ENCODE results near the gene EPAS1. TPM values are rescaled to one million over a fixed set of nuclear protein-coding genes. Genes with fewer than 3 reads are reported as not detected.

The EPAS1 gene
- total RNA-seq, 4 donors from 2014 or later = 124 to 563 (median 182) TPM

GRCh38 chr2:46273225-46273863 lies 23.9 kb upstream of the EPAS1 start:
- intact Hi-C loops (cut with DNase I) = no loop called here
- DNase-seq = peak; percentile 80 to 81

DNA sequence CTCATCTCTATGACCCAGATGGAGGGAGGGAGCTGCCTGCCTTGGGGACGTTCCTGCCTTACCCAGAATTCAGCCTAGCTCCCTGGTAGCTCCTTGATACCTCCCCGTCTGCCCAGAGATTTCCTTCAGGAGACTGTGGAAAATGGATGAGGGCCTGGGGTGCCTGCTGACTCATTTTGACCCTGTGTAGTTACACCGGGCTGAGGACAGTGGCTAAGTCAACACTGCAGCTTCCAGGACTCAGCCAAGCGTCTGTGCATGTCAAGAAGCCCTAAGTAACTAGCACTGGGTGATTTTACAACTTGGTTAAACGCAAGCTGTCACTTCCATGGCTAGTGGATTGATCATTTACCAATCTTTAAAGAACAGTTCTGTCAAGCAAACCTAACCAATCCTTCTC lies 23.3 kb upstream of the EPAS1 start:
- intact Hi-C loops (cut with DNase I) = no loop called here
- no peaks in the 10 kb centered on the region for H3K36me3 ChIP-seq
- peaks cover 28 to 50% of the 10 kb centered on the region in 2 donors for H3K4me1 ChIP-seq
- TF ChIP-seq CTCF (IDR thresholded peaks at IDR 0.05) = no peak
- TF ChIP-seq POLR2A (IDR thresholded peaks at IDR 0.05) = no peak
- peak; percentile 62 to 68 for DNase-seq
- no peaks in the 10 kb centered on the region for H3K27me3 ChIP-seq
- H3K9me3 ChIP-seq = no peaks in the 10 kb centered on the region
- peak overlapping the region; percentile 81 to 90 (median 90) for H3K27ac ChIP-seq
- 32 to 40% methylated on average over 5 of the region's 5 CpGs for WGBS, 2 donors
- no peak overlapping the region for H3K4me3 ChIP-seq (replicated peaks in 1 of 3)

More at GRCh38 chr2:46273225-46273863, 23.9 kb upstream of the EPAS1 start:
- TF ChIP-seq POLR2A (IDR thresholded peaks at IDR 0.05) (peak in 1 of 2 donors; percentile 26), CTCF (IDR thresholded peaks at IDR 0.05) (no peak)
- WGBS, 2 donors = 15 to 21% methylated on average over 7 of the region's 7 CpGs
- Histone ChIP-seq H3K4me1 (peaks cover 28 to 50% of the 10 kb centered on the region in 2 donors), H3K27me3 (no peaks in the 10 kb centered on the region), H3K4me3 (replicated peaks in 1 of 3) (no peak overlapping the region), H3K9me3 (no peaks in the 10 kb centered on the region), H3K36me3 (no peaks in the 10 kb centered on the region), H3K27ac (peak overlapping the region; percentile 81 to 90 (median 90))

- no peak for TF ChIP-seq POLR2A (IDR thresholded peaks at IDR 0.05)
- no peak for TF ChIP-seq CTCF (IDR thresholded peaks at IDR 0.05)
- peaks cover 28 to 50% of the 10 kb centered on the region in 2 donors for H3K4me1 ChIP-seq
- no peak overlapping the region for H3K4me3 ChIP-seq (replicated peaks in 1 of 3)
- intact Hi-C loops (cut with DNase I) = no loop called here
- no peak for DNase-seq
- H3K36me3 ChIP-seq = no peaks in the 10 kb centered on the region
- peak overlapping the region in 2 of 3 donors; percentile 8 to 90 for H3K27ac ChIP-seq
- 96 to 97% methylated on average over 4 of the region's 4 CpGs for WGBS, 2 donors
- no peaks in the 10 kb centered on the region for H3K9me3 ChIP-seq
- no peaks in the 10 kb centered on the region for H3K27me3 ChIP-seq
These were observed 22.6 kb upstream of the EPAS1 start for GRCh38 chr2:46274586-46274985.

DNA sequence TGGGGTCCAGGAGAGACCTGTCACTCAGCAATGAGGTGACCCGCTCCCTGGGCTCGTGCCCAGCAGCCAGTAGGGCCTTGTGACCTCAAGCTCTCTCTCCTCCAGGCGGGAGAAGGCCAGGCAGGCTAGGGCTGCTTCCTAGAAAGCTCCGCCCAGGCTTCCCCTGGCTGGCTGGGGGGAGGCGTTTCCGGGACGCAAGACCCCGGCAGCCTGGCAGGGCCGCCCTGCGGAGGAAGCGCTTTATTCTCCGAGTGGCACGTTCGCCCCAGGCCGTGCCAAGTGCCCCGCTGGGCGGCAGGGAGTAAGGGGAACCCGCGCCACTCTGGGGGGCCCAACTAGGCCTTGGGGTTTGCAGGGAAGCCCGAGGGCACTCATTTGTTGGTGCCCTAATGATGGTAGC lies 21.2 kb upstream of the EPAS1 start:
- H3K36me3 ChIP-seq = no peaks in the 10 kb centered on the region
- H3K27me3 ChIP-seq = no peaks in the 10 kb centered on the region
- TF ChIP-seq CTCF (IDR thresholded peaks at IDR 0.05) (no peak), POLR2A (IDR thresholded peaks at IDR 0.05) (peak in 1 of 2 donors; percentile 28)
- peak; percentile 44 to 46 for DNase-seq
- H3K27ac ChIP-seq = peak overlapping the region in 2 of 3 donors; percentile 42 to 90
- no peaks in the 10 kb centered on the region for H3K9me3 ChIP-seq
- no peak overlapping the region for H3K4me3 ChIP-seq (replicated peaks in 1 of 3)
- peaks cover 28 to 44% of the 10 kb centered on the region in 2 donors for H3K4me1 ChIP-seq
- WGBS, 2 donors = 39 to 53% methylated on average over 3 to 5 of the region's 20 CpGs
- intact Hi-C loops (cut with DNase I) = no loop called here

DNA sequence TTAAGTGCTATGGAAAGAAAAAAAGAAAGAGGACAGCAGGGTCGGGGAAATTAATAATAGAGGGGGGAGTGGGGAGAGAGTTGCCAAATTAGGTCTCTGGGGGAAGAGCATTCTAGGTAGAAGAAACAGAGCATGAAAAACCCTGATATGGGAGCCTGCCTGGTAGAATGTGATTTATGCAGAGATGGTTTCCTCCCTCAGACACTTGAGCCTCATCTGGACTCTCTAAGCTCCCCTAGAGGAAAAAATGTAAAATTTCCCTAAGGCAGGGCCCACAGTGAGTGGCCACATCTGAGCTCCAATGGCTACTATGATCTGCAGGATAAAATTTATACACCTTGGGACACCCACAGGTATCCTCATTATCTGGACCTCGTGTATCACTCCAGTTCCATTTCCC lies 20.6 kb upstream of the EPAS1 start:
- Histone ChIP-seq H3K27ac (peak overlapping the region in 1 of 3 donors; percentile 90), H3K9me3 (no peaks in the 10 kb centered on the region), H3K4me1 (peaks cover 28 to 44% of the 10 kb centered on the region in 2 donors), H3K27me3 (no peaks in the 10 kb centered on the region), H3K36me3 (no peaks in the 10 kb centered on the region), H3K4me3 (replicated peaks in 1 of 3) (no peak overlapping the region)
- WGBS, 2 donors = 61 to 75% methylated on average over 2 of the region's 2 CpGs
- DNase-seq = no peak
- TF ChIP-seq POLR2A (IDR thresholded peaks at IDR 0.05) = no peak
- peak in 3 of 6 experiments; percentile 28 to 40 (median 32) for TF ChIP-seq CTCF (IDR thresholded peaks at IDR 0.05)
- intact Hi-C loops (cut with DNase I) = no loop called here

Data from thyroid gland (tissue), 4 donors.